K562 (cell line): Measurements from ENCODE around the gene WDPCP. TPM values are rescaled to one million over a fixed set of nuclear protein-coding genes. Genes with fewer than 3 reads are reported as not detected.
A peak's percentile ranks its signal among the peaks of the same experiment; 100 is the strongest.

Source experiments
- ATAC-seq: fragments of 200-7000 bp; cut with Tn5 transposase; 3 replicates; pipeline ENCODE4 v1.9.1; 2020; ENCODE audit warnings: moderate library complexity
- BruUV-seq: library from RNA; stranded (reverse); fragments of 400-500 nt; replicated peaks from 2 replicates; lab custom pipeline; 2021; lab: Mats Ljungman, UMichigan
- CTCF ChIA-PET: fragments of 300-600 bp; formaldehyde crosslinking; extraction: SDS; loops from one replicate; lab custom pipeline; 2021; ENCODE audit warnings: low intra/inter-chr PET ratio; lab: Yijun Ruan, JAX
- POLR2A ChIA-PET: fragments of 300-600, 350-650 bp; sonication (Branson Sonifier 250); formaldehyde crosslinking; extraction: SDS; loops from one replicate; lab custom pipeline; 2021; ENCODE audit warnings: antibody characterized with exemption, inconsistent platforms; lab: Yijun Ruan, JAX
- DNase-seq, 4 experiments: peaks; one replicate each; pipeline versions ENCODE4 v3.0.0 to v3.0.0-alpha.2; 2011 to 2018; ENCODE audit warnings: low spot score in 3 of 4, mixed read lengths in 3 of 4; ENCODE audit errors: extremely low read depth in 1 of 4
- FAIRE-seq: peaks from 2 replicates; lab custom pipeline; 2011; peaks lifted over from hg19 to GRCh38; lab: Jason Lieb, UNC
- H2AFZ ChIP-seq: 2 replicates; pipeline ENCODE4 v1.6.0; 2011; ENCODE audit warnings: low read depth, low read length, control low read depth, inconsistent platforms
- H3K27ac ChIP-seq: fragments of 200-600 bp; 3 replicates; pipeline ENCODE4 v1.8.0; 2011; ENCODE audit warnings: low read depth, mild to moderate bottlenecking, control low read depth, inconsistent platforms, low read length, moderate library complexity, mixed read lengths; ENCODE audit errors: extremely low read depth
- H3K27me3 ChIP-seq, 2 experiments: fragments of 300-600 bp in 1 of 2; 2 replicates in 1 of 2; 3 replicates in 1 of 2; pipeline versions ENCODE4 v1.6.0 to v1.8.0; 2011; ENCODE audit warnings: inconsistent platforms in 2 of 2, low read length in 2 of 2, mild to moderate bottlenecking in 1 of 2, mixed read lengths in 1 of 2, moderate library complexity in 1 of 2; ENCODE audit not compliant: control insufficient read depth in 2 of 2, insufficient read depth in 2 of 2
- H3K36me3 ChIP-seq: fragments of 300-600 bp; 3 replicates; pipeline ENCODE4 v1.8.0; 2011; ENCODE audit warnings: mild to moderate bottlenecking, low read length, inconsistent platforms; ENCODE audit not compliant: control insufficient read depth, insufficient read depth
- H3K4me1 ChIP-seq, 2 experiments: fragments of 200-600 bp in 1 of 2; replicated peaks in 1 of 2; 2 replicates in 1 of 2; 3 replicates in 1 of 2; pipeline versions ENCODE4 v1.5.1 to v1.8.0; 2011; ENCODE audit warnings: inconsistent platforms in 2 of 2, low read length in 2 of 2, mild to moderate bottlenecking in 1 of 2, mixed read lengths in 1 of 2, moderate library complexity in 1 of 2; ENCODE audit not compliant: control insufficient read depth in 2 of 2, insufficient read depth in 2 of 2
- H3K4me2 ChIP-seq: 2 replicates; pipeline ENCODE4 v1.6.1; 2011; ENCODE audit warnings: low read length, control low read depth, inconsistent platforms, mixed read lengths; ENCODE audit not compliant: insufficient read depth
- H3K4me3 ChIP-seq: fragments of 200-600 bp; sonication (generic), shearing (Covaris generic); 2 replicates; pipeline ENCODE4 v1.5.1; 2016; ENCODE audit warnings: control low read depth, inconsistent platforms
- H3K79me2 ChIP-seq: fragments of 200-600 bp; 3 replicates; pipeline ENCODE4 v1.8.0; 2011; ENCODE audit warnings: low read length, inconsistent platforms; ENCODE audit not compliant: control insufficient read depth, insufficient read depth
- H3K9ac ChIP-seq, 2 experiments: 2 replicates each; pipeline versions ENCODE4 v1.6.0 to v1.6.1; 2011; ENCODE audit warnings: low read depth in 2 of 2, low read length in 2 of 2, control low read depth in 1 of 2, inconsistent platforms in 1 of 2, mild to moderate bottlenecking in 1 of 2, mixed read lengths in 1 of 2; ENCODE audit not compliant: insufficient read depth in 1 of 2
- H3K9me1 ChIP-seq: one replicate; pipeline ENCODE4 v1.6.0; 2011; ENCODE audit warnings: inconsistent platforms, mild to moderate bottlenecking, low read length, moderate library complexity; ENCODE audit not compliant: control insufficient read depth, insufficient read depth
- H3K9me3 ChIP-seq: replicated peaks from 2 replicates; pipeline ENCODE4 v1.5.1; 2011; ENCODE audit warnings: low read depth, low read length, inconsistent platforms; ENCODE audit not compliant: control insufficient read depth, insufficient read depth
- H4K20me1 ChIP-seq: replicated peaks from 2 replicates; pipeline ENCODE4 v1.6.1; 2011; ENCODE audit warnings: low read length, inconsistent platforms, mixed read lengths; ENCODE audit not compliant: control insufficient read depth, insufficient read depth
- HIVEP1 ChIP-seq: fragments of 250-450 bp; sonication (Bioruptor Pico); IDR thresholded peaks from 2 replicates; pipeline ENCODE4 v1.4.0; 2020; ENCODE audit warnings: mild to moderate bottlenecking
- L3MBTL2 ChIP-seq: fragments of 450-650 bp; IDR thresholded peaks from 2 replicates; pipeline ENCODE4 v1.6.1; 2016; ENCODE audit warnings: mild to moderate bottlenecking, moderate library complexity
- LCOR ChIP-seq: sonication (generic); formaldehyde crosslinking; IDR thresholded peaks from 2 replicates; pipeline ENCODE4 v1.8.0; 2022; ENCODE audit warnings: mild to moderate bottlenecking, missing genetic modification reagents
- NFIC ChIP-seq: fragments of 450-650 bp; IDR thresholded peaks from 2 replicates; pipeline ENCODE4 v1.6.1; 2017; ENCODE audit warnings: mild to moderate bottlenecking, inconsistent platforms
- WGBS: fragments of 100-300 bp; shearing (Covaris generic); methylation state at CpG from one replicate; pipeline ENCODE4 v1.1.6; 2016; ENCODE audit warnings: low coverage, mixed read lengths; ENCODE audit not compliant: insufficient coverage; ENCODE audit errors: missing lambda C conversion rate; 5-methylcytosine and 5-hydroxymethylcytosine counted together
- in situ Hi-C: fragments of 300-500 bp; cut with MboI; formaldehyde crosslinking; loops from 4 replicates; pipeline ENCODE4 v1.15.0; 2018; ENCODE audit warnings: inconsistent platforms, mixed read lengths
- intact Hi-C: fragments of 100-400 bp; cut with micrococcal nuclease; formaldehyde crosslinking; loops from 2 replicates; pipeline ENCODE4 v1.14.2; 2022
- polyA plus RNA-seq, 8 experiments: library from polyadenylated mRNA; depleted of rRNA in 4 of 8; stranded (reverse) in 5 of 8; unstranded in 3 of 8; fragments of >200 nt; fragmentation: Nextera tagmentation in 2 of 8; fragmentation: Illumina TruSeq in 1 of 8; extraction: Ambion mirVana in 2 of 8; extraction: Trizol in 1 of 8; gene quantifications; 2 replicates each; pipeline versions ENCODE4 v1.2.1 to v1.2.3, GENCODE V29; 2011 to 2014; ENCODE audit warnings: inconsistent platforms in 1 of 8, missing spikeins in 1 of 8
- total RNA-seq, 7 experiments: library from RNA; depleted of rRNA in 6 of 7; stranded (reverse); fragments of >200 nt in 6 of 7; fragmentation: Illumina TruSeq in 2 of 7; extraction: Trizol in 2 of 7; gene quantifications; 2 replicates each; pipeline versions ENCODE4 v1.2.1 to v1.2.3, GENCODE V29; 2011 to 2021; ENCODE audit warnings: low replicate concordance in 1 of 7
- TF ChIP-seq, protein P1 (sequence below): IDR thresholded peaks from 2 replicates; pipeline ENCODE4 v1.6.1; 2011; ENCODE audit warnings: borderline replicate concordance, low read depth, mild to moderate bottlenecking, moderate library complexity, low read length; ENCODE audit not compliant: insufficient read depth, poor library complexity, severe bottlenecking

The WDPCP gene
- total and polyA plus RNA-seq, 9 of the 15 experiments (the other 6 are each of a cell fraction or from before 2014, with no cell fraction given) = 1.4 to 6.4 (median 5.5) TPM

DNA sequence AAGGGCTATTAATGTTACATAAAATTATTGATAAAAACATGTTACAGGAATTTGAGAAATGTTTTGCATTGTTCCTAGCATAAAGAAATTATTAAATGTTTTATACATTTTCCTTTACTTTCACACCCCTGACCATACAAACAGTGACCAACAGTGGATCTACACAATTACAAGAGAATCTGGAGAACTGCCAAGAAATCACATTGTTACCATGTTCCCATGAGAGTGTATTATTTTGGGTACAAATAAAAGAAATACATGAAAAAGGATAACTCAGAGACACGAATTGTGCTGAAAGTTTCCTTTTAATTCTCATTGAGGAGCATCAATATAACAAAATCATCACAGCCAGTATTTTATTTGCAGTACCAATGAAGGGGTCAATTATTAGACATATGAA lies 150.1 kb downstream of the WDPCP start:
- in situ Hi-C loops = no loop called here
- Histone ChIP-seq H3K9ac (no peak overlapping the region), H3K9me1 (no peaks in the 10 kb centered on the region), H3K27ac (no peak overlapping the region), H3K27me3 (no peaks in the 10 kb centered on the region), H3K79me2 (no peaks in the 10 kb centered on the region), H3K9me3 (no peaks in the 10 kb centered on the region), H4K20me1 (no peaks in the 10 kb centered on the region), H3K4me3 (no peak overlapping the region), H2AFZ (no peak overlapping the region), H3K4me1 (peaks cover 0 to 9% of the 10 kb centered on the region in 2 experiments; a peak in 2 of 5 replicates), H3K36me3 (no peaks in the 10 kb centered on the region), H3K4me2 (no peak overlapping the region)
- FAIRE-seq (no peak), ATAC-seq (no peak), DNase-seq (no peak)
- TF ChIP-seq, protein P1, sequence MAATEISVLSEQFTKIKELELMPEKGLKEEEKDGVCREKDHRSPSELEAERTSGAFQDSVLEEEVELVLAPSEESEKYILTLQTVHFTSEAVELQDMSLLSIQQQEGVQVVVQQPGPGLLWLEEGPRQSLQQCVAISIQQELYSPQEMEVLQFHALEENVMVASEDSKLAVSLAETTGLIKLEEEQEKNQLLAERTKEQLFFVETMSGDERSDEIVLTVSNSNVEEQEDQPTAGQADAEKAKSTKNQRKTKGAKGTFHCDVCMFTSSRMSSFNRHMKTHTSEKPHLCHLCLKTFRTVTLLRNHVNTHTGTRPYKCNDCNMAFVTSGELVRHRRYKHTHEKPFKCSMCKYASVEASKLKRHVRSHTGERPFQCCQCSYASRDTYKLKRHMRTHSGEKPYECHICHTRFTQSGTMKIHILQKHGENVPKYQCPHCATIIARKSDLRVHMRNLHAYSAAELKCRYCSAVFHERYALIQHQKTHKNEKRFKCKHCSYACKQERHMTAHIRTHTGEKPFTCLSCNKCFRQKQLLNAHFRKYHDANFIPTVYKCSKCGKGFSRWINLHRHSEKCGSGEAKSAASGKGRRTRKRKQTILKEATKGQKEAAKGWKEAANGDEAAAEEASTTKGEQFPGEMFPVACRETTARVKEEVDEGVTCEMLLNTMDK = no peak
- TF ChIP-seq NFIC = 0 out of 2 replicates have a peak, but pooled peaks have one; percentile 18
- TF ChIP-seq HIVEP1 (CRISPR knock-in tag) = no peak
- no peak for TF ChIP-seq L3MBTL2
- TF ChIP-seq LCOR (CRISPR knock-in tag) = no peak
- intact Hi-C loops = no loop called here
- WGBS = 0% methylated on average over 1 of the region's 1 CpG
- POLR2A ChIA-PET = no interaction called here
- CTCF ChIA-PET = no interaction called here
- no TSS peak for BruUV-seq
